Liver (tissue), 3 donors: ENCODE results near the gene CNMD.

Source experiments
- RAD21 ChIP-seq, 2 donors: IDR thresholded peaks; 2 replicates each; pipeline ENCODE4 v1.6.1; 2016; ENCODE audit warnings: antibody characterized with exemption in 2 of 2, mild to moderate bottlenecking in 2 of 2
- TF ChIP-seq, protein P1 (sequence below): fragments of 150-350 bp; IDR thresholded peaks from 2 replicates; pipeline ENCODE4 v1.5.1; 2017; ENCODE audit warnings: improper control_type of control experiment, low read depth, low read length; ENCODE audit not compliant: missing input control
- donor health status: healthy.
- donor health status: healthy.

- no peak for TF ChIP-seq RAD21 (IDR thresholded peaks at IDR 0.05)
- TF ChIP-seq, protein P1, sequence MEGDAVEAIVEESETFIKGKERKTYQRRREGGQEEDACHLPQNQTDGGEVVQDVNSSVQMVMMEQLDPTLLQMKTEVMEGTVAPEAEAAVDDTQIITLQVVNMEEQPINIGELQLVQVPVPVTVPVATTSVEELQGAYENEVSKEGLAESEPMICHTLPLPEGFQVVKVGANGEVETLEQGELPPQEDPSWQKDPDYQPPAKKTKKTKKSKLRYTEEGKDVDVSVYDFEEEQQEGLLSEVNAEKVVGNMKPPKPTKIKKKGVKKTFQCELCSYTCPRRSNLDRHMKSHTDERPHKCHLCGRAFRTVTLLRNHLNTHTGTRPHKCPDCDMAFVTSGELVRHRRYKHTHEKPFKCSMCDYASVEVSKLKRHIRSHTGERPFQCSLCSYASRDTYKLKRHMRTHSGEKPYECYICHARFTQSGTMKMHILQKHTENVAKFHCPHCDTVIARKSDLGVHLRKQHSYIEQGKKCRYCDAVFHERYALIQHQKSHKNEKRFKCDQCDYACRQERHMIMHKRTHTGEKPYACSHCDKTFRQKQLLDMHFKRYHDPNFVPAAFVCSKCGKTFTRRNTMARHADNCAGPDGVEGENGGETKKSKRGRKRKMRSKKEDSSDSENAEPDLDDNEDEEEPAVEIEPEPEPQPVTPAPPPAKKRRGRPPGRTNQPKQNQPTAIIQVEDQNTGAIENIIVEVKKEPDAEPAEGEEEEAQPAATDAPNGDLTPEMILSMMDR = no peak
Measured at GRCh38 chr13:52760077-52760476, 20.5 kb upstream of the CNMD start.
